GM13976 (cell line): ENCODE data around the gene ITGB5.

ENCODE experiments used
- DNase-seq: peaks from one replicate; pipeline ENCODE4 v3.0.0; 2012; ENCODE audit warnings: low spot score
- in situ Hi-C: fragments of 300-500 bp; cut with MboI; formaldehyde crosslinking; loops from one replicate; pipeline ENCODE4 v1.12.0; 2022; ENCODE audit warnings: low sequenced_read_pairs, mixed read lengths, inconsistent platforms; ENCODE audit not compliant: unreplicated experiment
- TF ChIP-seq, protein P1 (sequence below): IDR thresholded peaks from 2 replicates; pipeline ENCODE4 v1.5.1; 2012; ENCODE audit warnings: borderline replicate concordance, mild to moderate bottlenecking; ENCODE audit not compliant: insufficient read depth; ENCODE audit errors: extremely low read depth, missing control alignments, control extremely low read depth

Gene ITGB5

DNA sequence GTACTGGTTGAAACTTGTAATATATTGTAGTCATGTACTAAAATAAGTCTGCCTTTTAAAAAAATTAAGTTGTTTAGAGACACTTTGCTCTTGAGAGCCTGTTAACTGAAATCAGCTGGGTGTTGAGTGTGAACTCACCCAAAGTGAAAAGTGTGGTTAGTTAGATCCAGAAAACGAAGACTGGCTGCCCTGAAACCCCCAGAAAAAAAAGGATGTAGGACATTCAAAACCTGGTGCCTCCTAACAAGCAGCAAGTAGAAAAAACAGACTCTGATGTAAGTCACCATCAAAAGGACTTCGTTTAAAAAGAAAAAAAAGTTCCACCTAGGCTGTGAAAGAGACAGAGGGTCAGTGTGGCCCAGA lies 116.1 kb downstream of the ITGB5 start:
- DNase-seq, result no peak
- in situ Hi-C loops, result loop anchor here (25.0 kb wide), 2 partner anchors 666 to 816 kb away; partner anchors contain the start of gene OSBPL11
- TF ChIP-seq, protein P1, sequence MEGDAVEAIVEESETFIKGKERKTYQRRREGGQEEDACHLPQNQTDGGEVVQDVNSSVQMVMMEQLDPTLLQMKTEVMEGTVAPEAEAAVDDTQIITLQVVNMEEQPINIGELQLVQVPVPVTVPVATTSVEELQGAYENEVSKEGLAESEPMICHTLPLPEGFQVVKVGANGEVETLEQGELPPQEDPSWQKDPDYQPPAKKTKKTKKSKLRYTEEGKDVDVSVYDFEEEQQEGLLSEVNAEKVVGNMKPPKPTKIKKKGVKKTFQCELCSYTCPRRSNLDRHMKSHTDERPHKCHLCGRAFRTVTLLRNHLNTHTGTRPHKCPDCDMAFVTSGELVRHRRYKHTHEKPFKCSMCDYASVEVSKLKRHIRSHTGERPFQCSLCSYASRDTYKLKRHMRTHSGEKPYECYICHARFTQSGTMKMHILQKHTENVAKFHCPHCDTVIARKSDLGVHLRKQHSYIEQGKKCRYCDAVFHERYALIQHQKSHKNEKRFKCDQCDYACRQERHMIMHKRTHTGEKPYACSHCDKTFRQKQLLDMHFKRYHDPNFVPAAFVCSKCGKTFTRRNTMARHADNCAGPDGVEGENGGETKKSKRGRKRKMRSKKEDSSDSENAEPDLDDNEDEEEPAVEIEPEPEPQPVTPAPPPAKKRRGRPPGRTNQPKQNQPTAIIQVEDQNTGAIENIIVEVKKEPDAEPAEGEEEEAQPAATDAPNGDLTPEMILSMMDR, result no peak

DNA sequence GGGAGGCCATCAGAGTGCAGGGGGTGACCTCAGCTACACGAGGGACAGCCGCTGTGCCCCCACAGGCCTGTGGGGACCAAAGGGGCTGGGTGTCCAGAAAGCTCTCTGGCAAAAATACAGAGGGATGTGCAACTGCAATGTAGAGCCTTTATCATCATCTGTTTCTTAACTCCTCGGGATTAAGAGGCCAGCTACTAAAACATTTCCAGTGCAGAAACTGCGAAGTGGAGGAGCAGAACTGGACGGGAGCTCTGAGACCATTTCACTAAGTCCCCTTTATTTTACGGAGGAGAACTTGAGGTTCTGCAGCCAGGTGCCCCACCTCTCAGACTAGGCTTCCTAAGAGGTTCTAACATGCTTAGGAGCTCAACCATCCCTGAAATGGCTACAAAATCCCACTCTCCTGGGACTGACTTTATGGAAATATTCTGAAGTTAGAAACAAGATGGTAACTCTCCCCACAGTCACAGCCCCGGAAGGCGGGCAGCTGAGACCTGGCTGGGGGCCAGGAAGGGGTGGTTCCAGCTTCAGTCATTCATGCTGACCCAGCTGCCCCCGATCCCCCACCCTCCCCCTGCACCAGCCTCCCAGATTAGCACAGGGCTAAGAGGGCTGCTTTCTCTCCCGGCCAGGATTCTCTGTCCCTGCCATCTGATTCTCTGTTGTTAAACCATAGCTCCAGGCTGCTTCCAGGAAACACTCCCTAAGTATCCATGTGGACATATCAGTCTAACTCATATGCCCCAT lies 116.7 kb downstream of the ITGB5 start:
- no peak for DNase-seq
- in situ Hi-C loops, result loop anchor here (25.0 kb wide), 2 partner anchors 667 to 817 kb away; partner anchors contain the start of gene OSBPL11
- TF ChIP-seq, protein P1, result no peak

DNA sequence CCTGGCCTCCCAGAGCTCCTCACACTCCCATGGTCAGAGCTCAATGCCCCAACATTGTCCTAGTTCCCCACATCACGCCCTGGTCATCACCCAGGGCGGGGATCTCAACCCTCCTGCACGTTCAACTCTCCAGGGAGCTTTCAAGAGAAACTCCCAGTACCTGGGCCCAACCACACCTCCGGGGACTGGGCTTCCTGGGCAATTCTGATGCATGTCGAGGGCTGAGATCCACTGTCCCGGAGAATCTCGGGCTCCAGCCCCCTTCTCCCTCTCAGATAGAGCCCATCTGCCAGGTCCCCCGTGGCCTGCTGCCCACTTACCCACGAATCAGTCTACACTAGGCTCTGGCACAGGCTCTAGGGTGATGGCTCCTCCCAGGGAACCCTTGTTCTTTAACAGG lies 117.7 kb downstream of the ITGB5 start:
- TF ChIP-seq, protein P1, result no peak
- in situ Hi-C loops, result loop anchor here (25.0 kb wide), 2 partner anchors 668 to 818 kb away; partner anchors contain the start of gene OSBPL11
- DNase-seq, result no peak

DNA sequence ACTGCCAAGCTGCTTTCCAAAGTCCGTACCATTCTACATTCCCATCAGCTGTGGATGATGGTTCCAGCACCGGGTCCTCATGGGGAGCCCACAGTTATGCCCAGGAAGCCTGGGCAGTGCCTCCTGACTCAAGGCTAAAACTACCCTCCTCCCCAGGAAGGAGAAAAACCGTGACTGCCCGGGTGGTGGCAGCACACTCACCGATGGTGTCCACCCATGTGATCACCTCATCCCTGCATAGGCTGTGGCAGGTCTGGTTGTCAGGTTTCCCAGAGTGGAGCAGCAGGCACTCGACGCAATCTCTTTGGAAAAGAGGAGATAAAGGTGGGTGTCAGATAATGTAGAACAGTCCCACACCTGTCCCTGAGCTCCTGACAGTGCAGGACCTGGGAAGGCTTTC lies 118.4 kb downstream of the ITGB5 start:
- DNase-seq, result peak; percentile 75
- TF ChIP-seq, protein P1, result peak; percentile 46
- in situ Hi-C loops, result loop anchor here (25.0 kb wide), 2 partner anchors 668 to 818 kb away; partner anchors contain the start of gene OSBPL11

DNA sequence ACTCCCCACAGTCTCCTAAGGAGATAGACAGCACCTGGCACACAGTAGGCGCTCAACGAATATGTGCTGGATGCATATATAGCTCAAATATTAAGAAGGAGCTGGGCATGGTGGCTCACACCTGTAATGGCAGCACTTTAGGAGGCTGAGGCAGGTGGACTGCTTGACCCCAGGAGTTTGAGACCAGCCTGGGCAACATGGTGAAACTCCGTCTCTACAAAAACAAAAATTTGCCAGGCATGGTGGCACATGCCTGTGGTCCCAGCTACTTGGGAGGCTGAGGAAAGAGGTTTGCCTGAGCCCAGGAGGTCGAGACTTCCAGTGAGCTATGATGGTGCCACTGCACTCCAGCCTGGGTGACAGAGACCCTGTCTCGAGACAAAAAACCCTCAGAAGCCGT lies 119.5 kb downstream of the ITGB5 start:
- DNase-seq, result no peak
- TF ChIP-seq, protein P1, result no peak
- in situ Hi-C loops, result loop anchor here (25.0 kb wide), 2 partner anchors 670 to 820 kb away; partner anchors contain the start of gene OSBPL11

DNA sequence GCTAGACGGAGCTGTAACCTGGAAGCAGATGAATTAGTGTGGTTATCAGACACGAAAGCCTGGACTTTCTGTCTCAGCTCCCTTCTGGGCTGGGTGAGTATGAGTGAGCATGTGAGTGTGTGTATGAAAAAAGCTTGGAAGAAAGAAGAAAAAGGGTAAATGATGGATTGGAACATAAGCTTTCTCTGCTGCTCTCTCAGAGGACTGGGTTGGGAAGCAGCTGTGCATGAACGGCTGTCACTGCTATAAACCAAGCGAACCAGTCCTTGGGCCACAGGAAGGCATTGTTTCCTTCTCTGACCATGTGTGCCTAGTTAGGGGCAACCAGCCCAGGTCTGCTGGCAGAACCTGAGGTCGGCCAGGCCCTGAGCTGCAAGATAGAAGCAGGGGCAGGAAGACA lies 119.9 kb downstream of the ITGB5 start:
- TF ChIP-seq, protein P1, result no peak
- in situ Hi-C loops, result loop anchor here (25.0 kb wide), 2 partner anchors 670 to 820 kb away; partner anchors contain the start of gene OSBPL11
- DNase-seq, result no peak
